ENCODE results near the gene ZDHHC6.
"Not testable (repeated sequence)": the region's sequence is repeated elsewhere in the genome, so short reads cannot be mapped to it uniquely, and the experiment has no call there.

The ZDHHC6 gene

GRCh38 chr10:112388548-112388947, 58.2 kb downstream of the ZDHHC6 start:
- TF ChIP-seq CTCF (IDR thresholded peaks at IDR 0.05; ENCODE audit: extremely low read depth, insufficient read depth, missing control alignments): no peak
- in situ Hi-C loops (cut with MboI; ENCODE audit: low pct_unique_long_range_greater_than_20kb, low sequenced_read_pairs, unreplicated experiment): no loop called here
- no peak for DNase-seq (ENCODE audit: low spot score)

GRCh38 chr10:112388056-112388455, 58.7 kb downstream of the ZDHHC6 start:
- in situ Hi-C loops (cut with MboI; ENCODE audit: low pct_unique_long_range_greater_than_20kb, low sequenced_read_pairs, unreplicated experiment): not testable (repeated sequence)

GRCh38 chr10:112385201-112385600, 61.5 kb downstream of the ZDHHC6 start:
- TF ChIP-seq CTCF (IDR thresholded peaks at IDR 0.05; ENCODE audit: extremely low read depth, insufficient read depth, missing control alignments): no peak
- in situ Hi-C loops (cut with MboI; ENCODE audit: low pct_unique_long_range_greater_than_20kb, low sequenced_read_pairs, unreplicated experiment): no loop called here
- DNase-seq (ENCODE audit: low spot score): no peak

More at GRCh38 chr10:112388056-112388455, 58.7 kb downstream of the ZDHHC6 start:
- DNase-seq (ENCODE audit: low spot score): not testable (repeated sequence)

GRCh38 chr10:112384141-112384540, 62.6 kb downstream of the ZDHHC6 start:
- in situ Hi-C loops (cut with MboI; ENCODE audit: low pct_unique_long_range_greater_than_20kb, low sequenced_read_pairs, unreplicated experiment): no loop called here
- no peak for DNase-seq (ENCODE audit: low spot score)
- TF ChIP-seq CTCF (IDR thresholded peaks at IDR 0.05; ENCODE audit: extremely low read depth, insufficient read depth, missing control alignments): no peak

- in situ Hi-C loops (cut with MboI; ENCODE audit: low pct_unique_long_range_greater_than_20kb, low sequenced_read_pairs, unreplicated experiment): no loop called here
- TF ChIP-seq CTCF (IDR thresholded peaks at IDR 0.05; ENCODE audit: extremely low read depth, insufficient read depth, missing control alignments): no peak
- DNase-seq (ENCODE audit: low spot score): no peak
These were observed 63.4 kb downstream of the ZDHHC6 start for GRCh38 chr10:112383325-112383724.

GRCh38 chr10:112382515-112383235, 64.0 kb downstream of the ZDHHC6 start:
- TF ChIP-seq CTCF (IDR thresholded peaks at IDR 0.05; ENCODE audit: extremely low read depth, insufficient read depth, missing control alignments): no peak
- DNase-seq (ENCODE audit: low spot score): no peak
- in situ Hi-C loops (cut with MboI; ENCODE audit: low pct_unique_long_range_greater_than_20kb, low sequenced_read_pairs, unreplicated experiment): no loop called here
